ENCODE data around the gene ELAVL4.

ELAVL4 gene

DNA sequence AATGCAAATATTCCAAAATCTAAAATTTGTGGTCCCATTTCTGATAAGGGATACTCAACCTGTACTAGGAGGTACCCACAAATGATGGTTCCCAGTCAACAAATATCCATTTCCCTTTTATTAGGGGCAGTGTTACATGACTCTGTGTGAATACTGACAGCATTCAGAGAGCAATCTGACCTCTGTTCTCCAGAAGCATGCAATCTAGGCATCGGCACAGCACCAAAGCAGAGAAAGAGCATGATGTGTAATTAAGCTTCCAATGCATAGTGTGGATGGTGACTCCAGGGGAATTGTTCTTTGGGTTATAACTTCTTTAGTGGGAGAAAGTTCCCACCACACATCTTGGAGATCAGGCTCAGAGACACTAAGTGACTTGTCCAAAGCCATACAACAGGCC lies 71.6 kb downstream of the ELAVL4 start:
- TF ChIP-seq, protein P1, sequence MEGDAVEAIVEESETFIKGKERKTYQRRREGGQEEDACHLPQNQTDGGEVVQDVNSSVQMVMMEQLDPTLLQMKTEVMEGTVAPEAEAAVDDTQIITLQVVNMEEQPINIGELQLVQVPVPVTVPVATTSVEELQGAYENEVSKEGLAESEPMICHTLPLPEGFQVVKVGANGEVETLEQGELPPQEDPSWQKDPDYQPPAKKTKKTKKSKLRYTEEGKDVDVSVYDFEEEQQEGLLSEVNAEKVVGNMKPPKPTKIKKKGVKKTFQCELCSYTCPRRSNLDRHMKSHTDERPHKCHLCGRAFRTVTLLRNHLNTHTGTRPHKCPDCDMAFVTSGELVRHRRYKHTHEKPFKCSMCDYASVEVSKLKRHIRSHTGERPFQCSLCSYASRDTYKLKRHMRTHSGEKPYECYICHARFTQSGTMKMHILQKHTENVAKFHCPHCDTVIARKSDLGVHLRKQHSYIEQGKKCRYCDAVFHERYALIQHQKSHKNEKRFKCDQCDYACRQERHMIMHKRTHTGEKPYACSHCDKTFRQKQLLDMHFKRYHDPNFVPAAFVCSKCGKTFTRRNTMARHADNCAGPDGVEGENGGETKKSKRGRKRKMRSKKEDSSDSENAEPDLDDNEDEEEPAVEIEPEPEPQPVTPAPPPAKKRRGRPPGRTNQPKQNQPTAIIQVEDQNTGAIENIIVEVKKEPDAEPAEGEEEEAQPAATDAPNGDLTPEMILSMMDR (IDR thresholded peaks at IDR 0.05; ENCODE audit: control extremely low read depth, extremely low read depth, low read depth, missing control alignments) = no peak
- ChIA-PET CTCF (interaction anchor here (0.8 kb wide), 1 partner anchor 9 kb away, joined by 4 read pairs; no protein-coding TSS in a partner anchor), POLR2A (no interaction called here)
- DNase-seq (ENCODE audit: extremely low spot score) = no peak

DNA sequence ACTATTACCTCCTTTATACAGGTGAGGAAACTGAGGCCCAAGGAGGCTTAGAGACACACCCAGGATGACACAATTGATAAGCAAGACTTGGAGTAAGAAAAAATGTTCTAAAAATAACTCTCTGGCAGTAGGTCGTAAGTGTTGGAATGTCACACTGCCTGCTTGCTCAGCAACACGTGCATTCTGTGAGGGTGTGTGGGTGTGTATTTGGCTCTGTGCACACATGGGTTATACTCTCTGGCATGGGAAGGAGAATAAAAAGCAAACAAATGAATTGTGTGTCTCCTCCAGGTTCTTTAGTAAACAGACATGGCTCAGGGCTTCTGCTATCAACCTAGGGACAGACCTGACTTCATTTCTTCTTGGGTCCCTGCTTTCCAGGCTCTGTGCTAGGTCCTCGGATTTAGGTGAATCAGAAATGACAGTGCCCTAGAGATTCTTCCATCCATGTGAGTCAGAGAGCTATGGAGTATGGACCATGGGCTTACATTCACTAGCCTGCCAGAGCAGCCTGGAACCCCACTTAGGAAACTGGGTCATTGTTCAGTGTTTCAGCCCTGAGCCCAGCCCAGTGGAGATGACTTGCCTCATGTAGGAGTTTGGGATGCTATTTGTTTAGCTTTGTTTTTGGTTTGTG lies 72.4 kb downstream of the ELAVL4 start:
- ChIA-PET POLR2A (no interaction called here), CTCF (no interaction called here)
- no peak for DNase-seq (ENCODE audit: extremely low spot score)
- TF ChIP-seq, protein P1 (IDR thresholded peaks at IDR 0.05; ENCODE audit: control extremely low read depth, extremely low read depth, low read depth, missing control alignments) = no peak

GRCh38 chr1:50183378-50184133 lies 74.8 kb downstream of the ELAVL4 start:
- no peak for DNase-seq (ENCODE audit: extremely low spot score)
- CTCF ChIA-PET = interaction anchor here (1.1 to 1.2 kb wide), 2 partner anchors 8 to 46 kb away, joined by 3 read pairs; no protein-coding TSS in a partner anchor
- TF ChIP-seq, protein P1 (IDR thresholded peaks at IDR 0.05; ENCODE audit: control extremely low read depth, extremely low read depth, low read depth, missing control alignments) = no peak
- POLR2A ChIA-PET = no interaction called here

DNA sequence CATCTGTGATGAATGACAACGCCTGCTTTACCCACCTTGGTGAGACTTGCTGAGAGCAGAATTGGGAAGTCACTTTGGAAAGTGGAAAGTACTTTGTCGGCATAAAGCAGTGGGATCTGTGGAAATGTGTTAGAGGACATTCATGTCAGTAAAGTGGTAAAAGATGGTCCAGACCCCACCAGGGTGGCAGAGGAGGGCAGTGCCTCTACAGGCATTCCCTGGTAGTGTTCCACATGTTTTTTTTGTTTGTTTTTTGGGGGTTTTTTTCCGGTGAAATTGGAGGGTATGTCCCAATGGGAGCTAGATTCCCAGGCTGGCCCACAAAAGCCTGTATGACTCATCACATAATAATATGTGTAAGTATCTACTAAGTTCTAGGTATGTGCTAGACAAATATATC lies 80.6 kb downstream of the ELAVL4 start:
- no peak for DNase-seq (ENCODE audit: extremely low spot score)
- ChIA-PET POLR2A (no interaction called here), CTCF (no interaction called here)
- TF ChIP-seq, protein P1 (IDR thresholded peaks at IDR 0.05; ENCODE audit: control extremely low read depth, extremely low read depth, low read depth, missing control alignments) = no peak

GRCh38 chr1:50193002-50193401 lies 84.3 kb downstream of the ELAVL4 start:
- TF ChIP-seq, protein P1 (IDR thresholded peaks at IDR 0.05; ENCODE audit: control extremely low read depth, extremely low read depth, low read depth, missing control alignments) = no peak
- DNase-seq (ENCODE audit: extremely low spot score) = no peak
- ChIA-PET POLR2A (no interaction called here), CTCF (interaction anchor here (1.0 kb wide), 1 partner anchor 17 kb away, joined by 3 read pairs; no protein-coding TSS in a partner anchor)

- POLR2A ChIA-PET = no interaction called here
- CTCF ChIA-PET = no interaction called here
- no peak for DNase-seq (ENCODE audit: extremely low spot score)
- TF ChIP-seq, protein P1 (IDR thresholded peaks at IDR 0.05; ENCODE audit: control extremely low read depth, extremely low read depth, low read depth, missing control alignments) = no peak
Measured at GRCh38 chr1:50195205-50195604, 86.5 kb downstream of the ELAVL4 start.

Measured in GM10248 (cell line).